K562 (cell line): ENCODE measurements around the gene DNAAF2. TPM values are rescaled to one million over a fixed set of nuclear protein-coding genes. Genes with fewer than 3 reads are reported as not detected.
A peak's percentile ranks its signal among the peaks of the same experiment; 100 is the strongest.

Source experiments
- ADNP ChIP-seq: fragments of 200-800 bp; sonication (Bioruptor generic); IDR thresholded peaks from 2 replicates; pipeline ENCODE4 v1.6.1; 2016; ENCODE audit warnings: missing genetic modification characterization, missing compliant biosample characterization
- ARID3B ChIP-seq: fragments of 250-450 bp; sonication (Bioruptor Pico); IDR thresholded peaks from 2 replicates; pipeline ENCODE4 v1.4.0; 2020; ENCODE audit warnings: borderline replicate concordance
- CC2D1A ChIP-seq: fragments of 450-650 bp; IDR thresholded peaks from 2 replicates; pipeline ENCODE4 v1.6.1; 2017; ENCODE audit warnings: mild to moderate bottlenecking
- E4F1 ChIP-seq: fragments of 250-450 bp; sonication (Bioruptor Pico); IDR thresholded peaks from 2 replicates; pipeline ENCODE4 v1.5.0; 2021; ENCODE audit warnings: mild to moderate bottlenecking, borderline replicate concordance
- ESRRA ChIP-seq: fragments of 450-650 bp; IDR thresholded peaks from 2 replicates; pipeline ENCODE4 v1.6.1; 2014; ENCODE audit warnings: low read depth, mild to moderate bottlenecking, moderate library complexity, borderline replicate concordance
- GABPB1 ChIP-seq: sonication (generic); formaldehyde crosslinking; IDR thresholded peaks from 2 replicates; pipeline ENCODE4 v1.8.0; 2022; ENCODE audit warnings: mild to moderate bottlenecking, missing genetic modification reagents
- HSF4 ChIP-seq: fragments of 250-450 bp; sonication (Bioruptor Pico); IDR thresholded peaks from 2 replicates; pipeline ENCODE4 v2.1.2; 2022; ENCODE audit warnings: mild to moderate bottlenecking, moderate library complexity, borderline replicate concordance
- POLR2A ChIP-seq: fragments of 450-650 bp; conservative IDR thresholded peaks from 2 replicates; pipeline ENCODE4 v1.6.1; 2016
- PRPF4 ChIP-seq: fragments of 200-400 bp; formaldehyde crosslinking; IDR thresholded peaks from one replicate; pipeline ENCODE4 v1.6.1; 2017; ENCODE audit warnings: low read length, low read depth, mild to moderate bottlenecking; ENCODE audit not compliant: insufficient read depth, poor library complexity, severe bottlenecking
- ZC3H8 ChIP-seq: fragments of 450-650 bp; IDR thresholded peaks from 2 replicates; pipeline ENCODE4 v1.6.1; 2017
- polyA plus RNA-seq, 8 experiments: library from polyadenylated mRNA; depleted of rRNA in 4 of 8; stranded (reverse) in 5 of 8; unstranded in 3 of 8; fragments of >200 nt; fragmentation: Nextera tagmentation in 2 of 8; fragmentation: Illumina TruSeq in 1 of 8; extraction: Ambion mirVana in 2 of 8; extraction: Trizol in 1 of 8; gene quantifications; 2 replicates each; pipeline versions ENCODE4 v1.2.1 to v1.2.3, GENCODE V29; 2011 to 2014; ENCODE audit warnings: inconsistent platforms in 1 of 8, missing spikeins in 1 of 8
- total RNA-seq, 7 experiments: library from RNA; depleted of rRNA in 6 of 7; stranded (reverse); fragments of >200 nt in 6 of 7; fragmentation: Illumina TruSeq in 2 of 7; extraction: Trizol in 2 of 7; gene quantifications; 2 replicates each; pipeline versions ENCODE4 v1.2.1 to v1.2.3, GENCODE V29; 2011 to 2021; ENCODE audit warnings: low replicate concordance in 1 of 7
- TF ChIP-seq, protein P1 (sequence below): fragments of 200-600 bp; sonication (generic); IDR thresholded peaks from one replicate; pipeline ENCODE4 v1.6.1; 2012; ENCODE audit warnings: mild to moderate bottlenecking, low read depth, low read length, inconsistent platforms

DNAAF2 gene
- total and polyA plus RNA-seq, 9 of the 15 experiments (the other 6 are each of a cell fraction or from before 2014, with no cell fraction given), result 2.4 to 14.6 (median 11.1) TPM

- TF ChIP-seq, protein P1, sequence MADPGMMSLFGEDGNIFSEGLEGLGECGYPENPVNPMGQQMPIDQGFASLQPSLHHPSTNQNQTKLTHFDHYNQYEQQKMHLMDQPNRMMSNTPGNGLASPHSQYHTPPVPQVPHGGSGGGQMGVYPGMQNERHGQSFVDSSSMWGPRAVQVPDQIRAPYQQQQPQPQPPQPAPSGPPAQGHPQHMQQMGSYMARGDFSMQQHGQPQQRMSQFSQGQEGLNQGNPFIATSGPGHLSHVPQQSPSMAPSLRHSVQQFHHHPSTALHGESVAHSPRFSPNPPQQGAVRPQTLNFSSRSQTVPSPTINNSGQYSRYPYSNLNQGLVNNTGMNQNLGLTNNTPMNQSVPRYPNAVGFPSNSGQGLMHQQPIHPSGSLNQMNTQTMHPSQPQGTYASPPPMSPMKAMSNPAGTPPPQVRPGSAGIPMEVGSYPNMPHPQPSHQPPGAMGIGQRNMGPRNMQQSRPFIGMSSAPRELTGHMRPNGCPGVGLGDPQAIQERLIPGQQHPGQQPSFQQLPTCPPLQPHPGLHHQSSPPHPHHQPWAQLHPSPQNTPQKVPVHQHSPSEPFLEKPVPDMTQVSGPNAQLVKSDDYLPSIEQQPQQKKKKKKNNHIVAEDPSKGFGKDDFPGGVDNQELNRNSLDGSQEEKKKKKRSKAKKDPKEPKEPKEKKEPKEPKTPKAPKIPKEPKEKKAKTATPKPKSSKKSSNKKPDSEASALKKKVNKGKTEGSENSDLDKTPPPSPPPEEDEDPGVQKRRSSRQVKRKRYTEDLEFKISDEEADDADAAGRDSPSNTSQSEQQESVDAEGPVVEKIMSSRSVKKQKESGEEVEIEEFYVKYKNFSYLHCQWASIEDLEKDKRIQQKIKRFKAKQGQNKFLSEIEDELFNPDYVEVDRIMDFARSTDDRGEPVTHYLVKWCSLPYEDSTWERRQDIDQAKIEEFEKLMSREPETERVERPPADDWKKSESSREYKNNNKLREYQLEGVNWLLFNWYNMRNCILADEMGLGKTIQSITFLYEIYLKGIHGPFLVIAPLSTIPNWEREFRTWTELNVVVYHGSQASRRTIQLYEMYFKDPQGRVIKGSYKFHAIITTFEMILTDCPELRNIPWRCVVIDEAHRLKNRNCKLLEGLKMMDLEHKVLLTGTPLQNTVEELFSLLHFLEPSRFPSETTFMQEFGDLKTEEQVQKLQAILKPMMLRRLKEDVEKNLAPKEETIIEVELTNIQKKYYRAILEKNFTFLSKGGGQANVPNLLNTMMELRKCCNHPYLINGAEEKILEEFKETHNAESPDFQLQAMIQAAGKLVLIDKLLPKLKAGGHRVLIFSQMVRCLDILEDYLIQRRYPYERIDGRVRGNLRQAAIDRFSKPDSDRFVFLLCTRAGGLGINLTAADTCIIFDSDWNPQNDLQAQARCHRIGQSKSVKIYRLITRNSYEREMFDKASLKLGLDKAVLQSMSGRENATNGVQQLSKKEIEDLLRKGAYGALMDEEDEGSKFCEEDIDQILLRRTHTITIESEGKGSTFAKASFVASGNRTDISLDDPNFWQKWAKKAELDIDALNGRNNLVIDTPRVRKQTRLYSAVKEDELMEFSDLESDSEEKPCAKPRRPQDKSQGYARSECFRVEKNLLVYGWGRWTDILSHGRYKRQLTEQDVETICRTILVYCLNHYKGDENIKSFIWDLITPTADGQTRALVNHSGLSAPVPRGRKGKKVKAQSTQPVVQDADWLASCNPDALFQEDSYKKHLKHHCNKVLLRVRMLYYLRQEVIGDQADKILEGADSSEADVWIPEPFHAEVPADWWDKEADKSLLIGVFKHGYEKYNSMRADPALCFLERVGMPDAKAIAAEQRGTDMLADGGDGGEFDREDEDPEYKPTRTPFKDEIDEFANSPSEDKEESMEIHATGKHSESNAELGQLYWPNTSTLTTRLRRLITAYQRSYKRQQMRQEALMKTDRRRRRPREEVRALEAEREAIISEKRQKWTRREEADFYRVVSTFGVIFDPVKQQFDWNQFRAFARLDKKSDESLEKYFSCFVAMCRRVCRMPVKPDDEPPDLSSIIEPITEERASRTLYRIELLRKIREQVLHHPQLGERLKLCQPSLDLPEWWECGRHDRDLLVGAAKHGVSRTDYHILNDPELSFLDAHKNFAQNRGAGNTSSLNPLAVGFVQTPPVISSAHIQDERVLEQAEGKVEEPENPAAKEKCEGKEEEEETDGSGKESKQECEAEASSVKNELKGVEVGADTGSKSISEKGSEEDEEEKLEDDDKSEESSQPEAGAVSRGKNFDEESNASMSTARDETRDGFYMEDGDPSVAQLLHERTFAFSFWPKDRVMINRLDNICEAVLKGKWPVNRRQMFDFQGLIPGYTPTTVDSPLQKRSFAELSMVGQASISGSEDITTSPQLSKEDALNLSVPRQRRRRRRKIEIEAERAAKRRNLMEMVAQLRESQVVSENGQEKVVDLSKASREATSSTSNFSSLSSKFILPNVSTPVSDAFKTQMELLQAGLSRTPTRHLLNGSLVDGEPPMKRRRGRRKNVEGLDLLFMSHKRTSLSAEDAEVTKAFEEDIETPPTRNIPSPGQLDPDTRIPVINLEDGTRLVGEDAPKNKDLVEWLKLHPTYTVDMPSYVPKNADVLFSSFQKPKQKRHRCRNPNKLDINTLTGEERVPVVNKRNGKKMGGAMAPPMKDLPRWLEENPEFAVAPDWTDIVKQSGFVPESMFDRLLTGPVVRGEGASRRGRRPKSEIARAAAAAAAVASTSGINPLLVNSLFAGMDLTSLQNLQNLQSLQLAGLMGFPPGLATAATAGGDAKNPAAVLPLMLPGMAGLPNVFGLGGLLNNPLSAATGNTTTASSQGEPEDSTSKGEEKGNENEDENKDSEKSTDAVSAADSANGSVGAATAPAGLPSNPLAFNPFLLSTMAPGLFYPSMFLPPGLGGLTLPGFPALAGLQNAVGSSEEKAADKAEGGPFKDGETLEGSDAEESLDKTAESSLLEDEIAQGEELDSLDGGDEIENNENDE, result no peak
- no peak for TF ChIP-seq E4F1
- 0 out of 2 replicates have a peak, but pooled peaks have one; percentile 14 for TF ChIP-seq CC2D1A
- no peak for TF ChIP-seq ADNP (tag)
- TF ChIP-seq PRPF4, result peak; percentile 41
- peak; percentile 75; the same call in 1 of the 2 replicates for TF ChIP-seq ESRRA
- TF ChIP-seq ZC3H8, result no peak
- no peak for TF ChIP-seq ARID3B (CRISPR knock-in tag)
- TF ChIP-seq HSF4 (CRISPR knock-in tag), result no peak
- TF ChIP-seq GABPB1 (CRISPR knock-in tag), result peak; percentile 84
- peak; percentile 91 for TF ChIP-seq POLR2A
These were observed 1.2 kb downstream of the DNAAF2 start (continued) for GRCh38 chr14:49633640-49634546.
